HTR-8/SVneo (cell line): Measurements from ENCODE around the gene KRI1.
"Not testable (repeated sequence)": the region's sequence is repeated elsewhere in the genome, so short reads cannot be mapped to it uniquely, and the experiment has no call there.

ENCODE experiments used
- DNase-seq: peaks from one replicate; pipeline ENCODE4 v3.0.0; 2011; ENCODE audit warnings: low spot score, mixed read lengths; ENCODE audit not compliant: insufficient read length
- FAIRE-seq: peaks from 2 replicates; lab custom pipeline; 2011; peaks lifted over from hg19 to GRCh38; lab: Jason Lieb, UNC

The KRI1 gene

DNA sequence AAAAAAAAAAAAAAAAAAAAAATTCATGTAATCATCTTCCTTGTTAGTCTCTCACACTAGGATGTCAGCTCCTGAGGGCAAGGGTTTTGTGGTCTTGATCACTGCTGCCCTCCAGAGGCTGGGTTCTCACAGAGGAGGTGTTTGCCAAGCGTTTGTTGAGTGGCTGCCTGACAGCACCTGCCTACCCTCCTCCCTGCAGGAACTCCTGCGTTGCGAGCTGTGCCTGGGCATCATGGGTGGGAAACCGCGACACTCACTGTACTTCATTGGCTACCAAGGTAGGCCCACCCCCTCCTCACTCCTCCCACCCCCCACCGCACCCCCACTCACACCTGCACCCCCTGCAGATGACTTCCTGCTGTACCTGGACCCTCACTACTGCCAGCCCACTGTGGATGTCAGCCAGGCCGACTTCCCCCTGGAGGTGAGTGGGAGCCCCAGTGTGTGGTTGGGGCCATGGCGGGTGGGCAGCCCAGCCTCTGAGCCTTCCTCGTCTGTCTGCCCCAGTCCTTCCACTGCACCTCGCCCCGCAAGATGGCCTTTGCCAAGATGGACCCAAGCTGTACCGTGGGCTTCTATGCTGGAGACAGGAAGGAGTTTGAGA is 14.0 kb downstream of the KRI1 start:
- FAIRE-seq: no peak
- no peak for DNase-seq

GRCh38 chr19:10551006-10551405 is 14.8 kb downstream of the KRI1 start:
- DNase-seq, FAIRE-seq: not testable (repeated sequence)

- no peak for DNase-seq
- no peak for FAIRE-seq
These were observed 15.5 kb downstream of the KRI1 start for GRCh38 chr19:10550336-10550735.

DNA sequence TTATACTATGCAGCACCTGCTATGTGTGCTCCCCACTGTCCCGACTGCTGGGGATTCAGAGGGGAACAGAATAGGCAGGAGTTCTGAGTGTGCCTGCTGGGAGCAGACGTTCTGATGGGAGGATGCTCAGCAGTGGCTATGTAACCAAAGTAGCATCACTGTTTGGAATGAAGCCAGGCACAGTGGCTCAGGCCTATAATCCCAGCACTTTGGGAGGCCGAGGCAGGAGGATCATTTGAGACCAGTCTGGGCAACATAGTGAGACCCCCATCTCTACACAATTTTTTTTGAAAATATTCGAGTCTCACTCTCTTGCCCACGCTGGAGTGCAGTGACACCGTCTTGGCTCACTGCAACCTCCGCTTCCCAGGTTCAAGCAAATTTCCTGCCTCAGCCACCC is 16.1 kb downstream of the KRI1 start:
- no peak for DNase-seq
- no peak for FAIRE-seq

DNA sequence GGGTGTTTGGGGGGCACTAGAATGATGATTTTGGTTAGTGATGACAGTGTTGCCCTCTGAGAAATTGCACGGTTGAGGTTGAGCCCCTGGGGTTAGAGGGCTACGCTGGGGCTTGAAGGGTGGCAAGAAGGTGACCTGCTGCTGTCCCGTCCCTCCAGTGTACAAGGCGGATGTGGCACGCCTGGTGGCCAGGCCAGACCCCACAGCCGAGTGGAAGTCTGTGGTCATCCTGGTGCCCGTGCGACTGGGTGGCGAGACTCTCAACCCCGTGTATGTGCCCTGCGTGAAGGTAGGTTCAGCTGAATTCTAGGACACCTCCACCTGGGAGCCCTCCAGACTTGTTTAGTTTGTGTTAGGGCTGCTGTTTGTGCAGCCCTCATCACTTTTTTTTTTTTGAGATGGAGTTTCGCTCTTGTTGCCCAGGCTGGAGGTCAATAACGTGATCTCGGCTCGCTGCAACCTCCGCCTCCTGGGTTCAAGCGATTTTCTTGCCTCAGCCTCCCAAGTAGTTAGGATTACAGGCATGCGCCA is 17.0 kb downstream of the KRI1 start:
- DNase-seq: no peak
- no peak for FAIRE-seq

DNA sequence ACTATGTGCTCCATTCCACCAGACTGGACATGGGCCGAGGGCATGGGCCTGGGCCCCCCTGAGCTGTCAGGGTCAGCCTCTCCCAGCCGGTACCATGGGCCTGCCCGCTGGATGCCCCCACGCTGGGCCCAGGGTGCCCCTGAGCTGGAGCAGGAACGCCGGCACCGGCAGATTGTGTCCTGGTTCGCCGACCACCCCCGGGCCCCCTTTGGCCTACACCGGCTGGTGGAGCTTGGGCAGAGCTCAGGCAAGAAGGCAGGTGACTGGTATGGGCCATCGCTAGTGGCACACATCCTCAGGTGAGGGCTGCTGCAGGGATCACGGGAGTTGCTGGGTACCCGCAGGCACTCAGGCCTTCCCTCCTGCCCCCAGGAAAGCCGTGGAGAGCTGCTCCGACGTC is 19.0 kb downstream of the KRI1 start:
- FAIRE-seq (no peak), DNase-seq (no peak)

GRCh38 chr19:10544753-10545251 is 21.0 kb downstream of the KRI1 start:
- DNase-seq (no peak), FAIRE-seq (no peak)

GRCh38 chr19:10544242-10544752 is 21.5 kb downstream of the KRI1 start:
- DNase-seq (no peak), FAIRE-seq (no peak)

GRCh38 chr19:10543420-10544241 is 22.2 kb downstream of the KRI1 start, which contains the start of gene ATG4D:
Gene ATG4D, plus strand, starts transcription at chr19:10543904. Its CDS starts 187 bp downstream, at chr19:10544091.
- DNase-seq: peak; percentile 95
- FAIRE-seq: peak; percentile 83

- no peak for DNase-seq
- no peak for FAIRE-seq
These were observed 22.8 kb downstream of the KRI1 start for GRCh38 chr19:10543059-10543419.

- FAIRE-seq: not testable (repeated sequence)
These were observed 26.8 kb downstream of the KRI1 start for GRCh38 chr19:10539016-10539415.

DNA sequence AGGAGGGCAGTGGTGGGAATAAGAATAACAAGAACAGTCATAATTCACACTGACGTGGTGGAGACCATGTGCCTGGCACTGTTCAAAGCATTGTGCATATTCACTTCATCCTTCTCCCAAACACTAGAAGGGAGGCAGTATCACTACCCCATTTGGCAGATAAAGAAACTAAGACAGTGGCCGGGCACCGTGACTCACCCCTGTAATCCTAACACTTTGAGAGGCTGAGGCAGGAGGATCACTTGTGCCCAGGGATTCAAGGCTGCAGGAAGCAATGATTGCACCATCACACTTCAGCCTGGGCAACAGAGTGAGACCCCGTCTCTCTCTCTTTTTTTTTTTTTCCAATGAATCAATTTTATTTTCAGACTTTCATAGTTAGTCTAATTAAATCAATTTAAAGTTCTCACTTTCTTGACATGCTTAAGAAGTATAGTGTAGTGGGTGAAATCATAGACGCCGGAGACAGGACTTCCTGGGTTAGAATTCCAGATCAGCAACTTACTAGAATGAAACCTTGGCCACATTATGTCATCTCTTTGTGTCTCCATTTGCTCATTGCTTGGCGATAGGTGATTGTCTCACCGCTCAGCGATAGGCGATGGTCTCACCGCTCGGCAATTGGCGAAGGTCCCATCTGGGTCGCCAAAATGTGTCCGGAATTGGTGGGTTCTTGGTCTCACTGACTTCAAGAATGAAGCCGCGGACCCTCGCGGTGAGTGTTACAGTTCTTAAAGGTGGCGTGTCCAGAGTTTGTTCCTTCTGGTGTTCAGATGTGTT is 27.4 kb downstream of the KRI1 start:
- no peak for DNase-seq

More at GRCh38 chr19:10539016-10539415, 26.8 kb downstream of the KRI1 start:
- DNase-seq: not testable (repeated sequence)

DNA sequence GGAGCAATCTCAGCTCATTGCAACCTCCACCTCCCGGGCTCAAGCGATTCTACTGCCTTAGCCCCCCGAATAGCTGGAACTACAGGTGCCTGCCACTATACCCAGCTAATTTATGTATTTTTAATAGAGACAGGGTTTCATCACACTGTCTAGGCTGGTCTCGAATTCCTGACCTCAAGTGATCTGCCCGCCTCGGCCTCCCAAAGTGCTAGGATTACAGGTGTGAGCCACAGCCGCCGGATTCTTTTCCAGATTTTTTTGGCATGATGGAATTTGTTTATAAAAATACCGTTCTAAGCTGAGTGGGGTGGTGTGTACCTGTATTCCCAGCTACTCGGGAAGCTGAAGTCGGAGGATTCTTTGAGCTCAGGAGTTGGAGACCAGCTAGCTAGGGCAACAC is 28.1 kb downstream of the KRI1 start:
- FAIRE-seq (no peak), DNase-seq (no peak)

More for the DNA sequence above, 27.4 kb downstream of the KRI1 start:
- FAIRE-seq: no peak

- no peak for FAIRE-seq
These were observed 30.2 kb downstream of the KRI1 start for GRCh38 chr19:10535613-10536012.

DNA sequence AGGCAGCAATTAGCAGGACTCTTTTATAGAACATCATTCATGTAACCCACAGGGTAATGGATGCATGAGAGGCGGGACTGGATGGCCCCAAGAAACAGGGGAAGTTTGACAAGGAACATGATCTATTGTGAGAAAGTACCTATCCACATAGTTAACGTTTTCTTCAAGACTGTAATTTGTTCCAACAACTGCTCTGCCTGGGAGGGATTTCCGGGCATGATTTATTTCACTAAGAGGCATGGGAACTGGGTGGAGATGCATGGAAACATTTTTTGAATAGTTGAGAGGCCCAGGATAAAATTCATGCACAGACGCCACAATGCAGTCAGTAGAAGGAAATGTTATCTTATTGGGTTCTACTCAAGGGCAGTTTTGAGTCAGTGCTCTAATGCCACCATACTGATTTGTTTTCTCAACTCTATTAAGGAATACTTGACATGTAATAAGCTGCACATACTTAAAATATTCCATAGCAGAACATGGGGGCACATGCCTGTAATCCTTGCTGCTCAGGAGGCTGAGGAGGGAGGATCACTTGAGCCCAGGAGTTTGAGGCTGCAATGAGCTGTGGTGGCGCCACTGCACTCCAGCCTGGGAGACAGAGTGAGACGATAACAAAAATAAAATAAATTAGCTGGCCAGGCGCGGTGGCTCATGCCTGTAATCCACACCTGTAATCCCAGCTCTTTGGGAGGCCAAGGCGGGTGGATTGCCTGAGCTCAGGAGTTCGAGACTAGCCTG is 32.0 kb downstream of the KRI1 start:
- FAIRE-seq (peak; percentile 57), DNase-seq (peak; percentile 79)

More at GRCh38 chr19:10535613-10536012, 30.2 kb downstream of the KRI1 start:
- no peak for DNase-seq

GRCh38 chr19:10532457-10532856 is 33.4 kb downstream of the KRI1 start:
- no peak for FAIRE-seq
- DNase-seq: no peak

- not testable (repeated sequence) for DNase-seq, FAIRE-seq
These were observed 38.9 kb downstream of the KRI1 start for GRCh38 chr19:10526887-10527286.

- DNase-seq (no peak), FAIRE-seq (no peak)
These were observed 40.2 kb downstream of the KRI1 start for GRCh38 chr19:10525636-10526035.

DNA sequence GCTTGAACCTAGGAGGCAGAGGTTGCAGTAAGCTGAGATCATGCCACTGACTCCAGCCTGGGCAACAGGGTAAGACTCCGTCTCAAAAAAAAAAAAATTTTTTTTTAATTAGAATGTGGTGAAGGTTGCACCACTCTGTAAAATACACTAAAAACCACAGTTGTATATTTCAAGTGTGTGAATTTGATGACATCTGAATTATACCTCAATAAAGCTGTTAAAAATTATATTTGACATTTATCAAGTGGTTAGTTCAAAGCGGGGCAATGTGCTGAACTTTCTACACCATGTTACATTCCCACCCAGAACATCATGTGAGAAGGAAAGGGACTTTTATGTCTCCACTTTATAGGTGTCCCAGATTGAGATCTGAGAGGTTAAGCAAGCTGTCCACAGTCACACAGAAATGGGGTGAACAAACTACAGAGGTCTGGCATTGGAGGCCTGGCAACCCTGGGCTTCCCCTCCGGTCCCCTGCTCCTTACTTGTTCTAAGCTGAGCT is 42.6 kb downstream of the KRI1 start:
- no peak for FAIRE-seq
- DNase-seq: no peak
